Fibroblast of villous mesenchyme (primary cell): ENCODE measurements around the gene ARHGAP30. TPM values are rescaled to one million over a fixed set of nuclear protein-coding genes. Genes with fewer than 3 reads are reported as not detected.

ENCODE experiments used
- DNase-seq: peaks from one replicate; pipeline ENCODE4 v3.0.0-alpha.2; 2010; ENCODE audit warnings: low read depth
- H3K4me3 ChIP-seq: 2 replicates; pipeline ENCODE4 v1.5.1; 2011; ENCODE audit warnings: low read depth, mild to moderate bottlenecking, low read length
- small RNA-seq: library from RNA; depleted of rRNA; stranded (forward); fragments of <200 nt; gene quantifications from one replicate; pipeline ENCODE3, GENCODE V24; 2012
- total RNA-seq: library from RNA; depleted of rRNA; stranded (reverse); fragments of >200 nt; gene quantifications from 2 replicates; pipeline ENCODE4 v1.2.3, GENCODE V29; 2012
- TF ChIP-seq, protein P1 (sequence below): IDR thresholded peaks from 2 replicates; pipeline ENCODE4 v1.5.1; 2012; ENCODE audit warnings: low read depth, mild to moderate bottlenecking, low read length; ENCODE audit not compliant: insufficient read depth

The ARHGAP30 gene
- total RNA-seq, 1 donor, result under 0.01 TPM

DNA sequence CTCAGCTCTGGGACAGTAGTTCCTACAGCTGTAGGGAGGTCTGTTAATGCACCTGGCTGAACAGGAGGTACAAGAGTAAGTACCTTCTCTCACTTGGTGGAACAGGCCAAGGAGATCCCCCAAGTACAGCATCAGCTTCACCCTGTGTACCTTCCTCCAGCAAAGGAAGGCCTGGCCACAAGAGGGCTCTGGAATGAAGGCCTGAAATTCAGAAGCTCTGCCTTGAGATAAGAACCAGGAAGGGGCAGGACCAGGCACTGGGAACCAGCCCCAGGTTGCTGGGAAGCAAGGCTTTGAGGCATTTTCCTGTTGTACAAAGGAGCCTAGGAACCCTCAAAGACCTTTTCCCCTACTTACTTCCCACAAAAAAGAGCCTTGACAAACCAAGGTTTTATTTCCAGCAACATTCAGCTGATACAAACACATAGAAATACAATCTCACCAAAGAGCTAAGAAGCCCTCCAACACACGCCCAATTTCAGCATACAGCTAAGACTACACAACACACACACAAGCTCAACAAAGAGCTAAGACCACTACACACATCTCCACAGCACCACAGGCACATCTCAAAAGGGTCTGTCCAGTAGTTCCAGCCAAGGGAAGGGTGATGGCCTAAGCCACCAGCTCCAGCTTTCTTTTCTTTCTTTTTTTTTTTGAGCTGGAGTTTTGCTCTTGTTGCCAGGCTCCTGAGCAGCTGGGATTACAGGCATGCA lies 72.2 kb downstream of the ARHGAP30 start:
- H3K4me3 ChIP-seq, result no peak overlapping the region
- TF ChIP-seq, protein P1, sequence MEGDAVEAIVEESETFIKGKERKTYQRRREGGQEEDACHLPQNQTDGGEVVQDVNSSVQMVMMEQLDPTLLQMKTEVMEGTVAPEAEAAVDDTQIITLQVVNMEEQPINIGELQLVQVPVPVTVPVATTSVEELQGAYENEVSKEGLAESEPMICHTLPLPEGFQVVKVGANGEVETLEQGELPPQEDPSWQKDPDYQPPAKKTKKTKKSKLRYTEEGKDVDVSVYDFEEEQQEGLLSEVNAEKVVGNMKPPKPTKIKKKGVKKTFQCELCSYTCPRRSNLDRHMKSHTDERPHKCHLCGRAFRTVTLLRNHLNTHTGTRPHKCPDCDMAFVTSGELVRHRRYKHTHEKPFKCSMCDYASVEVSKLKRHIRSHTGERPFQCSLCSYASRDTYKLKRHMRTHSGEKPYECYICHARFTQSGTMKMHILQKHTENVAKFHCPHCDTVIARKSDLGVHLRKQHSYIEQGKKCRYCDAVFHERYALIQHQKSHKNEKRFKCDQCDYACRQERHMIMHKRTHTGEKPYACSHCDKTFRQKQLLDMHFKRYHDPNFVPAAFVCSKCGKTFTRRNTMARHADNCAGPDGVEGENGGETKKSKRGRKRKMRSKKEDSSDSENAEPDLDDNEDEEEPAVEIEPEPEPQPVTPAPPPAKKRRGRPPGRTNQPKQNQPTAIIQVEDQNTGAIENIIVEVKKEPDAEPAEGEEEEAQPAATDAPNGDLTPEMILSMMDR, result peak; percentile 93
- DNase-seq, result peak; percentile 82

Small RNA genes within 50 kb of the gene (small RNA-seq; reads per million reads assigned to genes)
- not detected for gene AL591806.2

Other genes with a start within 250 kb of the ARHGAP30 start
- not detected in 2 replicates for gene CD244, start 207.0 kb downstream of the ARHGAP30 start, total RNA-seq
- not detected in 2 replicates for gene ITLN1, start 184.7 kb downstream of the ARHGAP30 start, total RNA-seq
- not detected in 2 replicates for gene ITLN2, start 115.1 kb downstream of the ARHGAP30 start, total RNA-seq
- gene F11R, start 48.7 kb downstream of the ARHGAP30 start, total RNA-seq, result 0.32 and 5.6 TPM in 2 replicates
- 1.6 and 18.6 TPM in 2 replicates for gene TSTD1, start 30.9 kb downstream of the ARHGAP30 start, total RNA-seq
- 52.5 and 62.2 TPM in 2 replicates for gene USF1, start 23.9 kb downstream of the ARHGAP30 start, total RNA-seq
- gene NECTIN4, start 19.7 kb upstream of the ARHGAP30 start, total RNA-seq, result 0.32 and 2.6 TPM in 2 replicates
- gene KLHDC9, start 28.5 kb upstream of the ARHGAP30 start, total RNA-seq, result 1.9 and 2.2 TPM in 2 replicates
- 25.9 and 26.1 TPM in 2 replicates for gene PFDN2, start 48.1 kb upstream of the ARHGAP30 start, total RNA-seq
- gene NIT1, start 48.2 kb upstream of the ARHGAP30 start, total RNA-seq, result 23.2 and 26.8 TPM in 2 replicates
- gene DEDD, start 62.8 kb upstream of the ARHGAP30 start, total RNA-seq, result 22.5 and 27.6 TPM in 2 replicates
- 57.7 and 69.1 TPM in 2 replicates for gene UFC1, start 84.1 kb upstream of the ARHGAP30 start, total RNA-seq
- gene USP21, start 89.6 kb upstream of the ARHGAP30 start, total RNA-seq, result 8.1 and 8.6 TPM in 2 replicates
- gene PPOX, start 96.5 kb upstream of the ARHGAP30 start, total RNA-seq, result 10.4 and 12.9 TPM in 2 replicates
- 17.1 and 22.5 TPM in 2 replicates for gene B4GALT3, start 107.6 kb upstream of the ARHGAP30 start, total RNA-seq
- 6.8 and 8.2 TPM in 2 replicates for gene ADAMTS4, start 129.2 kb upstream of the ARHGAP30 start, total RNA-seq
- 105 and 117 TPM in 2 replicates for gene NDUFS2, start 132.5 kb upstream of the ARHGAP30 start, total RNA-seq
- 0.43 TPM in 1 of 2 replicates, not detected in the other for gene FCER1G, start 145.4 kb upstream of the ARHGAP30 start, total RNA-seq
- not detected in 2 replicates for gene APOA2, start 153.7 kb upstream of the ARHGAP30 start, total RNA-seq
- gene TOMM40L, start 156.2 kb upstream of the ARHGAP30 start, total RNA-seq, result 10.0 and 13.4 TPM in 2 replicates
- gene NR1I3, start 168.3 kb upstream of the ARHGAP30 start, total RNA-seq, result not detected in 2 replicates
- gene PCP4L1, start 188.9 kb upstream of the ARHGAP30 start, total RNA-seq, result under 0.01 TPM in 1 of 2 replicates, not detected in the other
- 2.6 and 2.9 TPM in 2 replicates for gene MPZ, start 240.1 kb upstream of the ARHGAP30 start, total RNA-seq
- gene SDHC, start 244.5 kb upstream of the ARHGAP30 start, total RNA-seq, result 20.3 and 25.8 TPM in 2 replicates